ENCODE measurements around the gene ANKRD22. TPM values are rescaled to one million over a fixed set of nuclear protein-coding genes. Genes with fewer than 3 reads are reported as not detected.

The ANKRD22 gene
- total RNA-seq, 4 donors from 2014 or later = 0.44 TPM; not detected in 3

GRCh38 chr10:88841316-88842111 is 10.1 kb downstream of the ANKRD22 start:
- TF ChIP-seq CTCF (IDR thresholded peaks at IDR 0.05; ENCODE audit: low read depth) = no peak

- TF ChIP-seq CTCF (IDR thresholded peaks at IDR 0.05; ENCODE audit: low read depth) = no peak
These were observed 10.8 kb downstream of the ANKRD22 start for GRCh38 chr10:88840881-88841280.

- TF ChIP-seq CTCF (IDR thresholded peaks at IDR 0.05; ENCODE audit: low read depth) = no peak
These were observed 11.5 kb downstream of the ANKRD22 start for GRCh38 chr10:88840104-88840503.

GRCh38 chr10:88838766-88839350 is 12.8 kb downstream of the ANKRD22 start:
- TF ChIP-seq CTCF (IDR thresholded peaks at IDR 0.05; ENCODE audit: low read depth) = no peak

- no peak for TF ChIP-seq CTCF (IDR thresholded peaks at IDR 0.05; ENCODE audit: low read depth)
These were observed 15.8 kb downstream of the ANKRD22 start for GRCh38 chr10:88835910-88836221.

- no peak for TF ChIP-seq CTCF (IDR thresholded peaks at IDR 0.05; ENCODE audit: low read depth)
These were observed 16.3 kb downstream of the ANKRD22 start for GRCh38 chr10:88835096-88835909.

GRCh38 chr10:88833723-88834122 is 17.9 kb downstream of the ANKRD22 start:
- no peak for TF ChIP-seq CTCF (IDR thresholded peaks at IDR 0.05; ENCODE audit: low read depth)
